SK-MEL-5 (cell line): ENCODE data around the gene GAPVD1. TPM values are rescaled to one million over a fixed set of nuclear protein-coding genes. Genes with fewer than 3 reads are reported as not detected.

ENCODE experiments used
- DNase-seq: peaks from one replicate; pipeline ENCODE4 v3.0.0-alpha.2; 2016; ENCODE audit warnings: low read depth, low spot score
- in situ Hi-C: cut with HindIII; loops from 2 replicates; pipeline ENCODE4 v1.10.0; 2016; ENCODE audit warnings: low sequenced_read_pairs, high pct_unique_total_duplicates, low pct_unique_long_range_greater_than_20kb
- total RNA-seq: library from RNA; depleted of rRNA; stranded (reverse); fragments of >200 nt; shearing (Covaris generic); gene quantifications from 2 replicates; pipeline ENCODE4 v1.2.3, GENCODE V29; 2014

GAPVD1 gene
- total RNA-seq, 1 experiment from 2014 or later: 44.0 TPM

GRCh38 chr9:125343518-125344275 lies 82.1 kb downstream of the GAPVD1 start:
- DNase-seq: peak; percentile 66
- in situ Hi-C loops: no loop called here

- in situ Hi-C loops: no loop called here
These were observed 84.6 kb downstream of the GAPVD1 start for GRCh38 chr9:125346080-125346732.

GRCh38 chr9:125355601-125356000 lies 94.0 kb downstream of the GAPVD1 start:
- in situ Hi-C loops: no loop called here
- DNase-seq: no peak

More at GRCh38 chr9:125346080-125346732, 84.6 kb downstream of the GAPVD1 start:
- DNase-seq: no peak

GRCh38 chr9:125356032-125356431 lies 94.4 kb downstream of the GAPVD1 start:
- in situ Hi-C loops: no loop called here
- DNase-seq: no peak

- in situ Hi-C loops: no loop called here
- no peak for DNase-seq
These were observed 97.4 kb downstream of the GAPVD1 start for GRCh38 chr9:125359011-125359410.

GRCh38 chr9:125360601-125361000 lies 99.0 kb downstream of the GAPVD1 start:
- in situ Hi-C loops: no loop called here
- DNase-seq: no peak

- peak; percentile 66 for DNase-seq
- in situ Hi-C loops: no loop called here
These were observed 100.4 kb downstream of the GAPVD1 start for GRCh38 chr9:125361837-125362531.

GRCh38 chr9:125366676-125367075 lies 105.0 kb downstream of the GAPVD1 start:
- DNase-seq: no peak
- in situ Hi-C loops: no loop called here

- DNase-seq: no peak
- in situ Hi-C loops: no loop called here
These were observed 109.2 kb downstream of the GAPVD1 start for GRCh38 chr9:125370786-125371185.

GRCh38 chr9:125372441-125373226 lies 111.0 kb downstream of the GAPVD1 start:
- no peak for DNase-seq
- in situ Hi-C loops: no loop called here

GRCh38 chr9:125374443-125375309 lies 113.0 kb downstream of the GAPVD1 start:
- peak; percentile 79 for DNase-seq
- in situ Hi-C loops: no loop called here

- DNase-seq: no peak
- in situ Hi-C loops: no loop called here
These were observed 114.2 kb downstream of the GAPVD1 start for GRCh38 chr9:125375820-125376219.

- no peak for DNase-seq
- in situ Hi-C loops: no loop called here
These were observed 114.9 kb downstream of the GAPVD1 start for GRCh38 chr9:125376261-125377226.

- no peak for DNase-seq
- in situ Hi-C loops: no loop called here
These were observed 116.1 kb downstream of the GAPVD1 start for GRCh38 chr9:125377584-125378250.

GRCh38 chr9:125378778-125379177 lies 117.2 kb downstream of the GAPVD1 start:
- in situ Hi-C loops: no loop called here
- DNase-seq: no peak
